NOMO-1 (cell line): ENCODE results near the gene TNXB.
"Not testable (repeated sequence)": the region's sequence is repeated elsewhere in the genome, so short reads cannot be mapped to it uniquely, and the experiment has no call there.

ENCODE experiments used
- DNase-seq, 2 experiments: peaks; one replicate each; lab custom pipeline; 2025; ENCODE audit not compliant: unreplicated experiment in 2 of 2; lab: John Stamatoyannopoulos, UW

TNXB gene

DNA sequence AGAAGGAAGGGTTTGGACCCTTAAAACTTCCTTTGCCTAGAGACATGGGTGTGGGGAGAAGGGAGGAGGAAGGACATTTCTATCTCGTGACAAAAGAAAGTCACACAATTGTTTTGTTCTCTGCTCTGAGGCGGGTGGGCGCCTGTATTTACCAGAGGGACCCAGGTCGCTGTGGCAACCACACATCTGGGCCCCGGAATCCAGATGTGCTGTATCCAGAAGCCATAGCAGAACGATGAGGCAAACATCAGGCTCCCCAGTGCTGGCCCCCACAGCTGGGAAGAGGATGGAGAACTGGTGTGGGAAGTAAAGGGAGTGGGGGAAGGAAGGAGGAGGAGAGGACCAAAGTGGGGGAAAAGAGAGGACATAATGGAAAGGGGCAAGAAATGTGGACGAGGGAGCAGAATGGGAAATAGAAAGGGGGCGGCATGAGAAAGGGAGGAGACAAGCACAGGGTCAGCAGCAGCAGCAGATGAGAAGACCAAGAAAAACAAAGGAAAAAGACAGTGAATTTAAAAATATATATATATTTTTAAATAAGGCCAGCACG, 3.4 kb upstream of the TNXB start:
- no peak for DNase-seq

DNA sequence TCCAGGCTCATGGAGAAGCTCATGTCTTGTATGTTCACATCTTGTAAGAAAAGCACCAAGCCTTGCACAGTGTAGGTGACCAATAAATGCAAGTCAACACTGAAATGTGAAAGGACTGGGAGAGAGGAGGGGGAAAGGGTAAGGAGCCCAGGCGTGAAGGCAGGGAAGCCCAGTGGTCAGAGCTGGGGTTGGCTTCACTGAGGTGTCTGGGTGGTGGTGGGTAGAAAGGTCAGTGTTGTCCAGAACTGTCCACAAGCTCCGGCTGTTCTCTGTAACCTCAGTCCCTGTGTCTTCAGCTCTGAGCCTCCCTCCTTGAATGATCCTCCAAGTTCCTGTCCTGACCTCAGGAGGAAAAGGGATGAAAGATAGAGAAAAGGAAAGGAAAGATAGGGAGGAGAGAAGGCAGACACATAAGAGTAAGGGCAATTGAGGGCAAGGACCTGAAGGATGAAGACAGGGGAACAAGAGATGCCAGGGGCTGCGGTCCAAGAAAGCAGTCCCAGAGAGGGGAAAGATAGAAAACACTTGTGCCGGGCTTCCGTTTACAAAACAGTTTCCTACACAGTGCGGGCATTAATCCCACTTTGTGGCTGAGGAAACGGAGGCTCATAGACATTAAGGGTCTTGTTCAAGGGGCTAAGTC, 2.4 kb upstream of the TNXB start:
- DNase-seq = no peak

DNA sequence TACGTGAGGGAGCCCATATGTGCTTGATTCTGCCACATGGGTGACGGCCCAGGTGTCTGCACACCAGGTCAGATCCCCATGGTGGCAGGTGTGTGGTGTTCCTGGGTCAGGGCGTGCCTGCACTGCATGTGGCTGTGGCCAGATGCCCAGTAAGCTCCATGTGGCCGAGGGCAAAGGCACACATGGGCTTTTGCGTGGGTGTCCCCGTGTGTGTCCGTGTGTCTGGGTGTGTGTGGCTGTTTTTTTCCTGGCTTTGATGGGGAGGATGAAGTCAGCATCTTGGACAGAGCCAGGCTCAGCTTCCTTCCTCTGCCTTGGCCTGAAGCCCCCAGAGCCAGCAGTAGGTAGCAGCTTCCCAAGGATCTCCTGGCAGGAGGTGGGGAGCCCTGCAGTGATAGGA, 1.5 kb upstream of the TNXB start:
- no peak for DNase-seq

GRCh38 chr6:32109765-32110160, 625 bp upstream of the TNXB start:
- DNase-seq = no peak

GRCh38 chr6:32108727-32109113, 418 bp downstream of the TNXB start:
- no peak for DNase-seq

- DNase-seq = no peak
These were observed 977 bp downstream of the TNXB start for GRCh38 chr6:32108094-32108627.

GRCh38 chr6:32107406-32107805, 1.7 kb downstream of the TNXB start:
- no peak for DNase-seq

DNA sequence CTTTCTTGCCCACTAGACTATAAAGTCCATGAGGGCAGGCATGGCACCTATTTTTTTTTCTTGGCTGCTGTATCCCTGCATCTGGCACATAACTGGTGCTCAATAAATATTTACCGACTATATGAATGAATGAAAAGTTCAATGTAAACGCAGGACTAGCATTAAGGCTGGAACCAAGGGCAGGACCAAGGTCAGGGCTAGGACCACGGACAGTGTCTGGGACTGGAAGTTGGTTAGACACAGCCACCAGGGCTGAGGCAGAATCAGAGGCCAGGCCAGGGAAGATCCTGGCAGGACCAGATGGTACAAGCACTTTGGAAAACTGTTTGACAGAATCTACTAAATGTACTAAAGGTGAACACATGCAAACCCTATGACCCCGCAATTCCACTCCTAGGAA, 3.7 kb downstream of the TNXB start:
- no peak for DNase-seq

- DNase-seq = no peak
These were observed 6.9 kb downstream of the TNXB start for GRCh38 chr6:32102255-32102654.

GRCh38 chr6:32100251-32100650, 8.9 kb downstream of the TNXB start:
- DNase-seq = not testable (repeated sequence)

GRCh38 chr6:32097364-32097763, 11.8 kb downstream of the TNXB start:
- no peak for DNase-seq

GRCh38 chr6:32096394-32097258, 12.5 kb downstream of the TNXB start:
- DNase-seq = no peak

GRCh38 chr6:32096087-32096393, 13.1 kb downstream of the TNXB start:
- no peak for DNase-seq

- DNase-seq = no peak
These were observed 13.6 kb downstream of the TNXB start for GRCh38 chr6:32095338-32096086.

DNA sequence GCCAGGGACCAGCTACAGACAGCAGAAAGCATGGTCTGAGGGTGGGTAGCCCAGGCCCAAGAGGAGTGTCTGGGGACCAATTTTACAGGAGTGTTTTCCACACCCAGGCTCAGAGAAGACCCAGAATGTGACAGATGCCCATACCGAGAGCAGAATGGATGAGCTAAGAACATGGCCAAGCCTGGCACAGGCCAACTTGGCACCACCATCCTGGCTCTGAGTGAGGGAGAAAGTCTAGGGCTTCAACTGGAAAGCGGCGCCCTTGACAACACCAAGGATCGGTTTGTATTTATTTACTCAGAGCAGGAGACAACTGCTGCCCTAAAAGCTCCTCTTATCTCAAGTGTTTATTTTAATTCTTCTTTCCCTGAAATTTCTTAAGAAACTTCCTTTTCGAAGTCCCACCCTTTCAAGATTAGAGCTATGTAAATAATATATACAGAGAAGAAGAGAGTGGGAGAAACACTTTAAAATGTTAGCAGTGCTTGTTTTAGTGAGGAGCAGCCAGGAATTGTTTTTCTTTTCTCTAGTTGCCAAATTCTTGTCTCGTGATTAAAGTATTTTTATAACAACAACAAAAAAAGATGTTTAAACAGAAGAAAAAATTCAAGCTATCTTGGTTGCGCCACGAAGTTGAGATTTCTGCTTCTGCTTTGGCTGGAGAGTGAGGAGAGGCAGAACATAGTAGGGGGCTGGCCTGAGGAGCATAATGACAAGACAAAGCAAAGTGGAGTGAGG, 16.2 kb downstream of the TNXB start:
- DNase-seq = no peak

DNA sequence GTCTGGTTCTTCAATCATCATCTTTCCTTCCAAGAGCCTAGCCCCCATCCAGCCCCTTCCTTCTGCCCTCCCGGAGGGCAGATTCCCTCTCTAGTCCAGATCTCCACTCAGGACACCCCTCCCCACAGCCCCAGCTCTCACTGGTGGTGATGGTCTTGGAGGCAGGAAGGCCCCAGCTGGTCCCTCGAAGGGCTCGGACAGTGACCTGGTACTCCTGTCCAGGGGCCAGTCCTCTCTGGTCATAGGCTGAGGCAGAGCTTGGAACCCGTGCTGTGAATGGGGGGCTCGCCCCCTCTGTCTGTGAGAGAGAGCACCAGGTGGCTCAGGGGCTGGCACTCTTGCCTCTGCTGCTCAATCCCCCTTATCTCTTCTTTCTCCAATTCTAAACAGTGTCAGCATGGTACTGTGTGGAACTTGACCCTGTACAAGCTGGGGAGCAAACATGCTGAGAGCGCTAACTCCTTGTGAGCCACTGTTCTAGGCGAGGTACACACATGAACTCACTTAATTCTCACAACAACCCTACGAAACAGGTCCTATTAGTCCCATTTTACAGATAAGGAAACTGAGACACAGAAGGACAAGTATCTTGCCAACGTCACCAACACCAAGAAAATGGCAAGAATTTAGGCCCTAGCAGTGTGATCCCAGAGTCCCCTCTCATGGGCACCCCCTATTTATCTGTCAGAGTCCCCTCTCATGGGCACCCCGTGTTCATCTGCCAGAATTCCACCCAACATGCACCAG, 19.9 kb downstream of the TNXB start:
- no peak for DNase-seq

DNA sequence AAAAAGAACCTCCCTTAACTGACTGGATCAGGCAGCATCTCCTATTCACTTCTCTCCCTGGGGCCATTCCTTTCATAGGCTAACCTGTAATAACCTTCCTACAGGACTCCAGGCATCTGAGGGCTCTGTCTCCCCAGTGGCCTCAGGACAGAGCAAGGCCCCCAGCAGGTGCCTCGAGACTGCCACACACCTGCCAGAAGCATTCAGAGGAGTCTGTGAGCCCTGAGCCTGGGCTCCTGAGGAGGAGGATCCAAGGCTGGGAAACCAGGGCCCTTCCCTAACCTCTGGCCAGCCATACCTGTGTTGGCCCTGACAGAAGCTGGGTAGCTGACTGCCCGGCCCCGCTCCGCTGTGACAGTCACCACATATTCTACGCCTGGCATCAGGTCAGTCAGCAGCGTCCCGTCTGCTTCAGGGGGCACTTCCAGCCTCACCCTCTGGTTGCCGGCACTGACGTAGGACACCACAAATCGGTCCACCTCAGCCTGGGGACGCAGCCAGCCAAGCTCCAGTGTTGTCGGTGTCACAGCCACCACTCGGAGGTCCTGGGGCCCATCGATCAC, 20.6 kb downstream of the TNXB start:
- DNase-seq = no peak

GRCh38 chr6:32087574-32088486, 21.3 kb downstream of the TNXB start:
- DNase-seq = peak; percentile 76 to 82
